ENCODE results near the gene ACP7. TPM values are rescaled to one million over a fixed set of nuclear protein-coding genes. Genes with fewer than 3 reads are reported as not detected.

ACP7 gene
- total RNA-seq, 4 donors from 2014 or later, result not detected

DNA sequence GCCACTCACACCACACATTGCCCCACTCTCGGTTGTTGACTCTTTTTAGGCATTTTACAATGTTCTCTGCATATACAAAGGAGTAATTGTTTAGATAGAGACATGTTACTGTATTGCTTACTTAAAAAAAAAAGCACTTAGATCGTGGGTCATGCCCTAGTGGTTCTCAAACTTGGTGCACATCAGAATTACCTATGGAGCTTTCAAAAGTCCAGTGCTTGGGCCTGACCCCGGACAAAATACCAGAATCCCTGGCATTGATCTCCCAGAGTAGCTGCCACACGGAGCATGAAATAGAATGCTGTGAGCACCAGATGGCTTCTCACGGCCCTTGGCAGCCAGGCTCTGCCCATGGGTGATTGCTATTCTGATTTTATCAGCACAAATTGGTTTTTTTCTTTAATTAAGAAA lies 20.0 kb downstream of the ACP7 start:
- DNase-seq (ENCODE audit: extremely low spot score), result no peak
- H3K27me3 ChIP-seq, result peaks cover 0 to 70% (median 0%) of the 10 kb centered on the region in 4 donors
- H3K4me3 ChIP-seq, result no peak overlapping the region
- no peak overlapping the region for H3K27ac ChIP-seq (replicated peaks in 1 of 4)
- intact Hi-C loops (cut with DNase I), result no loop called here
- no peaks in the 10 kb centered on the region for H3K4me1 ChIP-seq
- TF ChIP-seq EP300 (IDR thresholded peaks at IDR 0.05) (no peak), POLR2AphosphoS5 (IDR thresholded peaks at IDR 0.05) (no peak)
- TF ChIP-seq, protein P1, sequence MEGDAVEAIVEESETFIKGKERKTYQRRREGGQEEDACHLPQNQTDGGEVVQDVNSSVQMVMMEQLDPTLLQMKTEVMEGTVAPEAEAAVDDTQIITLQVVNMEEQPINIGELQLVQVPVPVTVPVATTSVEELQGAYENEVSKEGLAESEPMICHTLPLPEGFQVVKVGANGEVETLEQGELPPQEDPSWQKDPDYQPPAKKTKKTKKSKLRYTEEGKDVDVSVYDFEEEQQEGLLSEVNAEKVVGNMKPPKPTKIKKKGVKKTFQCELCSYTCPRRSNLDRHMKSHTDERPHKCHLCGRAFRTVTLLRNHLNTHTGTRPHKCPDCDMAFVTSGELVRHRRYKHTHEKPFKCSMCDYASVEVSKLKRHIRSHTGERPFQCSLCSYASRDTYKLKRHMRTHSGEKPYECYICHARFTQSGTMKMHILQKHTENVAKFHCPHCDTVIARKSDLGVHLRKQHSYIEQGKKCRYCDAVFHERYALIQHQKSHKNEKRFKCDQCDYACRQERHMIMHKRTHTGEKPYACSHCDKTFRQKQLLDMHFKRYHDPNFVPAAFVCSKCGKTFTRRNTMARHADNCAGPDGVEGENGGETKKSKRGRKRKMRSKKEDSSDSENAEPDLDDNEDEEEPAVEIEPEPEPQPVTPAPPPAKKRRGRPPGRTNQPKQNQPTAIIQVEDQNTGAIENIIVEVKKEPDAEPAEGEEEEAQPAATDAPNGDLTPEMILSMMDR (IDR thresholded peaks at IDR 0.05), result no peak
- H3K36me3 ChIP-seq, result no peaks in the 10 kb centered on the region
- H3K9me3 ChIP-seq, result no peaks in the 10 kb centered on the region
- 73% methylated on average over 5 of the region's 5 CpGs for WGBS

DNA sequence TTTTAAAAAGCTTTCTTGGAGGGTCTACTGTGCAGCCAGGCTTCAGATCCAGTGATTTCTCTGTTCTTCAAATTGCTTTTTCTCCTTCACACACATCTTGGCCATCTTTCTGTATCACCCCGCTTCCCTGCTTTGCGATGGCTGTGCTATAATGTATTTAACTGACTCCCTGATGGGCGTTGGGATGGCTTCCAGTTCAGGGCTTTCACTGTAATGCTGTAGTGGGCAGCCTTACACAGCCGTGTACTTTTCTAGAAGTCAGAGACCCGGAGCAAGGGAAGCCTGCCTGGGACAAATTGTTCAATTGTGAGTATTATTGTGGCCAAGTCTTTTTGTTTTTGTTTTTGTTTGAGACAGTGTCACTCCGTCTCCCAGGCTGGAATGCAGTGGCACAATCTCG lies 22.0 kb downstream of the ACP7 start:
- no peak for TF ChIP-seq POLR2A (IDR thresholded peaks at IDR 0.05; ENCODE audit: low read depth)
- TF ChIP-seq POLR2AphosphoS5 (IDR thresholded peaks at IDR 0.05), result no peak
- TF ChIP-seq, protein P1 (IDR thresholded peaks at IDR 0.05), result no peak
- no peak for TF ChIP-seq EP300 (IDR thresholded peaks at IDR 0.05)
- Histone ChIP-seq H3K9me3 (no peaks in the 10 kb centered on the region), H3K36me3 (no peaks in the 10 kb centered on the region), H3K27me3 (peaks cover 0 to 68% (median 0%) of the 10 kb centered on the region in 4 donors), H3K4me3 (no peak overlapping the region), H3K4me1 (no peaks in the 10 kb centered on the region), H3K27ac (replicated peaks in 1 of 4) (no peak overlapping the region)
- WGBS, result 54% methylated on average over 7 of the region's 7 CpGs
- intact Hi-C loops (cut with DNase I), result no loop called here
- DNase-seq (ENCODE audit: extremely low spot score), result no peak

DNA sequence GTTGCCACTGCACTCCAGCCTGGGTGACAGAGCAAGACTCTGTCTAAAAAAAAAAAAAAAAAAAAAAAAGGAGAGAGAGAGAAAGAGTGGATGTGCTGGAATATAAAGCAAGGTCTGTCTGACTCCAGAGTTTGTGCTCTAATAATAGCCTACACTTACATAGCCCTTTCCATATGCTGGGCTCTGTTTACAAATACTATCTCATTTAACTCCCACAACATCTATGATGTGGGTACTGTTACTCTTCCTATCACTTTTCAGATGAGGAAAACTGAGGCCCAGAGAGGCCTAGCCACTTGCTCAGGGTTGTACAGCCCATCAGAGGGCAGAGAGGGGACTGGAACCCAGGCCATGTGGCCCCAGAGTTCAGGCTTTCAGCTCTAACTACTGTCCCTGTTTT lies 25.5 kb downstream of the ACP7 start:
- intact Hi-C loops (cut with DNase I), result no loop called here
- no peak overlapping the region for H3K27ac ChIP-seq (replicated peaks in 1 of 4)
- no peaks in the 10 kb centered on the region for H3K9me3 ChIP-seq
- H3K4me1 ChIP-seq, result no peaks in the 10 kb centered on the region
- H3K4me3 ChIP-seq, result no peak overlapping the region
- TF ChIP-seq POLR2AphosphoS5 (IDR thresholded peaks at IDR 0.05) (no peak), POLR2A (IDR thresholded peaks at IDR 0.05; ENCODE audit: low read depth) (no peak), EP300 (IDR thresholded peaks at IDR 0.05) (no peak)
- TF ChIP-seq, protein P1 (IDR thresholded peaks at IDR 0.05), result no peak
- no peaks in the 10 kb centered on the region for H3K36me3 ChIP-seq
- peaks cover 0 to 84% (median 5%) of the 10 kb centered on the region in 4 donors for H3K27me3 ChIP-seq
- DNase-seq (ENCODE audit: extremely low spot score), result no peak

DNA sequence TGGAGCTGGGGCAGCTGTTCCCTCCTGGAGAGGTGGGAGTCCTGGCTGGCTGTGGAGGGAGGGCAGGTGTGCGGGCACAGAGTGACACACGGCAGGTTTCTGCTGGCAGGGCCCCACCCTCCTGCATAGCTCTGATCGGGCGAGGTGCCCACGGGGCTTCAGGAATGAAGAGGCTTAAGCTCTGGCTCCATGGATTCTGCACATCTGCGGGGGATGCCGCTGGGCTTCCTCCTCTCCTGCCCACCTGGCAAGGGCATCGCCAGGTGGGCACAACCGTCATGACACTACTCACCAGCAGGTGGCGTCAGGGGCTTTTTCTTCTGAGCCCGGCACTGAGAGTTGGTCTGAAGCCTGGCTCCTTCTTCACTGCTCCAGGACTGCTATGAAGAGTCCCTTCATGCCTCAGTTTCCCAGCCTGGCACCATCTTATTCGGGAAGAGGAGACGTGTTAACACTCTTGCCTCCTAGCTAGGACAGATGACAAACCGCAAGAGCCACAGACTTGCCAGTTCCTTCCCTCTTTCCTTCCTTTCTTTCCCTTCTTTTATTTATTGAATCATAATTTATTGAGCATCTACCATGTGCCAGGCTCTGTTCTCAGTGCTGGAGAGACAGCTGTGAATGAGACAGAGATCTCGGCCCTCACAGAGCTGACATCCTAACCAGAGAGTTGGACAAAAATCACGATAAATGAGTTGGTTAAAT lies 26.2 kb downstream of the ACP7 start:
- H3K36me3 ChIP-seq, result no peaks in the 10 kb centered on the region
- DNase-seq (ENCODE audit: extremely low spot score), result no peak
- intact Hi-C loops (cut with DNase I), result no loop called here
- peaks cover 0 to 88% (median 5%) of the 10 kb centered on the region in 4 donors for H3K27me3 ChIP-seq
- TF ChIP-seq, protein P1 (IDR thresholded peaks at IDR 0.05), result peak; percentile 57 to 78 (median 63)
- TF ChIP-seq POLR2AphosphoS5 (IDR thresholded peaks at IDR 0.05) (no peak), EP300 (IDR thresholded peaks at IDR 0.05) (no peak), POLR2A (IDR thresholded peaks at IDR 0.05; ENCODE audit: low read depth) (no peak)
- no peaks in the 10 kb centered on the region for H3K9me3 ChIP-seq
- H3K4me3 ChIP-seq, result no peak overlapping the region
- H3K4me1 ChIP-seq, result no peaks in the 10 kb centered on the region
- no peak overlapping the region for H3K27ac ChIP-seq (replicated peaks in 1 of 4)
- WGBS, result 32% methylated on average over 12 of the region's 16 CpGs

Data from esophagus muscularis mucosa (tissue), 4 donors.